HG03442 (cell line): ENCODE data around the gene TRIP10.
"Not testable (repeated sequence)": the region's sequence is repeated elsewhere in the genome, so short reads cannot be mapped to it uniquely, and the experiment has no call there.

Experiments used
- ATAC-seq: cut with Tn5 transposase; IDR thresholded peaks from one replicate; pipeline ENCODE4 v1.9.1; 2021; ENCODE audit warnings: mild to moderate bottlenecking, moderate library complexity; ENCODE audit not compliant: unreplicated experiment

TRIP10 gene

DNA sequence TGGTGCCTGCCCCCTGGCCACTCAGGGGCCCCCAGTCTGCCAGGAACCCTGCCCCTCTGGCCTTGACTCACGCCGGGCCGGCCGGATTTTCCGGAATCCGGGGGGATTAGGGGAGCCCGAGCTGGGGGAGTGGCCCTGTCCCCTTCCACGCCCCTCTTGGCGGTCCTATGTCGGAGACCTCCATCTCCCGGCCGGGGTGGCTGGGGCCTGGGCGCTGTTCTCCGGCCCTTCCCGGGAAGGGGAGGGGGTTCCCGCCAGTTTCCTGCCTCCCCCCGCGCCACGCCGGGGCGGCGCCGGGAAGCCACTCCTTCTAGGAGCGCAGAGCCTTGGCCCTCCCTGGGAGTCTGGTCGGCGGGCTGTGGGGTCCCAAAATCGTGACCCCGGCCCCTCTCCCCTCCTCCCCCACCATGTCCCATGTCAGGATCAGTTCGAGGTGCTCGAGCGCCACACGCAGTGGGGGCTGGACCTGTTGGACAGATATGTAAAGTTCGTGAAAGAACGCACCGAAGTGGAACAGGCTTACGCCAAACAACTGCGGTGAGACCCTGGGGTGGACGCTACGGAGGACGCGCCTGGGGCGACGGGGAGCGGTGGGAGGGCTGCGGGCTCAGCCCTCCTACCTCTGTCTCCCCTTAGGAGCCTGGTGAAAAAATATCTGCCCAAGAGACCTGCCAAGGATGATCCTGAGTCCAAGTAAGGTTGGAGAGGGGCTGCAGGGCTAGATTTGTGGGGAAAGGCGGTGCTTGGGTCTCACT, 1.3 kb downstream of the TRIP10 start:
- no peak for ATAC-seq

DNA sequence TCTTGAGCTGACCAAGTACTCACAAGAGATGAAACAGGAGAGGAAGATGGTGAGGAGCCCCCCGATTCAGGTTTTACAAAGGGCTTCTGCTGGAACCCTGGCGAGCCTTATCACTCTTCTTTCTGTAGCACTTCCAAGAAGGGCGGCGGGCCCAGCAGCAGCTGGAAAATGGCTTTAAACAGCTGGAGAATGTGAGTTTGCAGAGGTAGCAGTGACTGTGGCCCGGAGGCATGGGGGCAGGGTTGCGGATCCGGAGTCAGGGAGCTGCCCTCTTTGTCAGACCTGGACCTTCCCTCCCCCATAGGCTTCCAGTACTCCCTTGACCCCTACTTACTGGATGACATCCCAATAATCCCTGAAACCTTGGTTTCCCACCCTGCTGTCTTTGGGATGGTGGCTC, 3.6 kb downstream of the TRIP10 start:
- ATAC-seq = no peak

DNA sequence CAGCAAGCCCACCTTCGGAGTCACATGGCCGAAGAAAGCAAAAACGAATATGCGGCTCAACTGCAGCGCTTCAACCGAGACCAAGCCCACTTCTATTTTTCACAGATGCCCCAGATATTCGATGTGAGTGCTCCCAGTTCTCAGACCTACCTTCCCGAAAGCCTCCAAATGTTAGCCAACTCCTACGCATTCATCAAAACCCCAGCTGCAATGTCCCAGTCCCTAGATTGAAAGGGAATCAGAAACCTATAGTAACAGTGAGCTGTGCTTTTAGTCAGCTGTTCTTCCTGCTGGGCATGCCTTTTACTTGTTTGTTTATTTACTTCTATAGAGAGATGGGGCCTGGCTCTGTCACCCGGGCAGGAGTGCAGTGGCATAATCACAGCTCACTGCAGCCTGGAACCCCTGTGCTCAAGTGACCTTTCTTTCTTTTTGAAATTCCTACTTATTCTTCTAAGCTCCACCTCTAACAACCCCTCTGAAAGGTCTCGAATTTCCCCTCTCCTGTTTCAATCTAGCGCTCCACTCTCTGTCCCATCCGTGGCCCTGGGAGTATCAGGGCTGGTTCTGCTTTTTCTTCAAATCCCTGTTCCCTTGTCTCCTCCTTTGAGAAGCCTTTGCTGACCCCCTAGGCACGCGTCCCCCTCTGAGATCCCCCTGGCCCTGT, 4.4 kb downstream of the TRIP10 start:
- no peak for ATAC-seq

DNA sequence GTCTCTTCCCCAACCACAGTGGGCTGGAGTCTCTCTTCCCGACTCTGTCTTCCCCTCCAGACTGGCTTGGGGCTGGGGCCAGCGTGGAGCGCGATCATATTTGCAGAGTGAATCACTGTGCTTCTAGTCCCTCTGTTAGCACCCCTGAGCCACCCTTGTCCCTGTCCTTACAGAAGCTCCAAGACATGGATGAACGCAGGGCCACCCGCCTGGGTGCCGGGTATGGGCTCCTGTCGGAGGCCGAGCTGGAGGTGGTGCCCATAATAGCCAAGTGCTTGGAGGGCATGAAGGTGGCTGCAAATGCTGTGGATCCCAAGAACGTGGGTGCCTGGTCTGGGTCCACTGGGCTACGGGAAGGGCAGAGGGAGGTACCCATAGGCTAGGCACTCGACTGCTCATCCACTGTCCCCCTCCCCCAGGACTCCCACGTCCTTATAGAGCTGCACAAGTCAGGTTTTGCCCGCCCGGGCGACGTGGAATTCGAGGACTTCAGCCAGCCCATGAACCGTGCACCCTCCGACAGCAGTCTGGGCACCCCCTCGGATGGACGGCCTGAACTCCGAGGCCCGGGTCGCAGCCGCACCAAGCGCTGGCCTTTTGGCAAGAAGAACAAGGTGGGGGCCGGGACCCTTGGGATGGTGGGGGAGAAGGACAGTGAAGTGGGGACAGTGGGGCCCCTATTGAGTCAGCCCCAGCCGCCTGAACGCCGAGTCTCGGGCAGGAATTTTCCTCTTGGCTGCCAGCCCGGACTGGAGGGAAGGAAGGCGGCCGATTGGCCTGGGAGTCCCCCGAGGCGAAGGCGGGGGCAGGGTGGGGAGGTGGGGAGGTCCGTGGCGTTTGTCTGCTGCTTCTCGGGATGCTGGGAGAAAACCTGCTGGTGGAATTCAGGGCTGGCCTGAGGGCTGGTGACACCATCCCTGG, 5.2 kb downstream of the TRIP10 start:
- no peak for ATAC-seq

DNA sequence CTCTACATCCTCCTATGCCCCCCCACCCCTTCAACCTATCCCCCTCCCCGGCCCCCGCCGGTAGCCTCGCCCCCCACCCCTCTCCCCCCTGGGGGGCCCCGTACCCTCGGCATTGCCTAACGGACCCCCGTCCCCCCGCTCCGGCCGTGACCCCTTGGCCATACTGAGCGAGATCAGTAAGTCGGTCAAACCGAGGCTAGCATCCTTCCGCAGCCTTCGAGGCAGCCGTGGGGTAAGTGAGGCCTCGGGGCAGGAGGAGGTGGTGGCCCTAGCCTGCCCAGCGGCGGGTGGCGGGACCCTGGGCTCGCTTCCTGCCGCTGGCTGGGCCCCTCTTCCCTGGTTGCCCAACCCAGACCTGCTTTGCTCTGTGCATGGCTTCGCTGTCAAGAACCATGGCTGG, 6.5 kb downstream of the TRIP10 start:
- ATAC-seq = no peak

DNA sequence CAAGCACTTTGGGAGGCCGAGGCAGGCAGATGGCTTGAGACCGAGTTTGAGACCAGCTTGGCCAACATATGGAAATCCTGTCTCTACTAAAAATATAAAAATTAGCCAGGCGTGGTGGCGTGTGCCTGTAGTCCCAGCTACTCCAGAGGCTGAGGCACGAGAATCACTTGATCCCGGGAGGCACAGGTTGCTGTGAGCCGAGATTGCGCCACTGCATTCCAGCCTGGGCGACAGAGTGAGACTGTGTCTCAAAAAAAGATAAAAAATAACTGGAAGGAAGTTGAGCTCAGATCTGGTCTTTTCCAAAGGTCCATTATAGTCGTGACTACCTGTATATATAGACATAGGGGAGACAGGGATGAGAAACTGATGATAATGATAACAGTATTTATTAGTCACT, 9.1 kb downstream of the TRIP10 start:
- ATAC-seq = not testable (repeated sequence)

DNA sequence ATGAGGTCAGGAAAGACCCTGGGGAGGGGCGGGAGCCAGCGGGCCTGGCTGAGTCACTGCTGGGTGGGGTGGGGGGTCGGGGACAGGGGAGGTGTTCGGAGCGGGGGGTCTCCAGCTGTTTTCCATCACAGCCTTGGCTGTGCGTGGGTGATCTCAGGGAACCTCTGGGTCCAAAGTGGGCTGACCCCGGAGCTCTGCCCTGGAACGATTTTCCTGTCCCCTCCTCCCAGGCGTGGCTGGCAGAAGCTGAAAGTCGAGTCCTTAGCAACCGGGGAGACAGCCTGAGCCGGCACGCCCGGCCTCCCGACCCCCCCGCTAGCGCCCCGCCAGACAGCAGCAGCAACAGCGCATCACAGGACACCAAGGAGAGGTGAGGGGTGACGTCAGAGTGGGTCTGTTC, 10.6 kb downstream of the TRIP10 start:
- ATAC-seq = no peak

DNA sequence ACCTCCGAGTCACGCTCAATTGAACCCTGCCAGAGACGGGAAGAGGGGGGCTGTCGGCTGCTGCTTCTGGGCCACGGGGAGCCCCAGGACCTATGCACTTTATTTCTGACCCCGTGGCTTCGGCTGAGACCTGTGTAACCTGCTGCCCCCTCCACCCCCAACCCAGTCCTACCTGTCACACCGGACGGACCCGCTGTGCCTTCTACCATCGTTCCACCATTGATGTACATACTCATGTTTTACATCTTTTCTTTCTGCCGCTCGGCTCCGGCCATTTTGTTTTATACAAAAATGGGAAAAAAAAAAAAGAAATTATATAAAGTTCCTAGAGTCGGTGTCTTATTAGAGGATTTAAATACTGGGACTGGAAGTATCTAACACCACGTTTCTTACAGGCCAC, 11.7 kb downstream of the TRIP10 start:
- ATAC-seq = no peak

DNA sequence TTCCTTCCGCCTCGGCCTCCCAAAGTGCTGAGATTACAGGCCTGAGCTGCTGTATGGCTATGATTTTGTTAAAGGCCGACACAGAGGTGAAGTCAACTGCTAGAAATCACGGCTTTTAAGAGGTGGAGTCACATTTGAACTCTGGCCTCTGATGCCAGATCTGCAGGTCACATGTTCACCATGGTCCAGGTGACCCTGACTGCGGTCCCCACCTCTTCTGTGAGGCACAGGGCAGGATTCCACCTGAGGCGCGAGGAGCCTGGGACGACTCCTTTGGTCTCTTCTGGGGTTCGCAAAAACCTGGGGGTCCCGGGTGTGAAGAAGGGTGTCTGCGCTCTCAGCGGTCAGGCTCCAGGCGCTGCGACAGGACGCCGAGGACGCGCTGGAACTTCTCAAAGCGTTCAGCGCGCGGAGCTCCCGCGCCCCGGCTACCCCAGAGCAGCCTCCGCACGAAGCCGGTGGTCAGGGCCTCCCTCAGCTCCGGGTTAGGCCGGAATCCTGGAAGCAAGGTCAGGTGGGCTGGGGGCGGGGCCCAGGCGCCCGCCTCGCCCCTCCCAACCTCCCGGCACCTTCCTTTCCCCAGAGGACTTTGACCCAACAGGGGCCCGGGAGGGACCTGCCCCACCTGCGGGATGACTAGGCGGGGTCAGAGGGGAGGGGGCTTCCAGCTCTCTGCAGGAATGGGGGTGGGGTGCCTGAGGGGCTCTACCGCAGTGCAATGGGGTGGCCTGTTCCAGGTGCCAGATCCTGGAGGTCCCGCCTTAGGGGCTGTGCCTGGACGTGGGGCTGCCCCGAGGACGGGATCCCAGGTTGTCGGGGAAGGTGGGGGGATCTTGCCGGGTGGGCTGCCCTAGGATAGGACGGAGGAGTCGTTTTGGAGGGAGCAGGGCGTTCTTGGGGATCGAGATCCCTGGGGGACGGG, 13.0 kb downstream of the TRIP10 start:
- no peak for ATAC-seq

DNA sequence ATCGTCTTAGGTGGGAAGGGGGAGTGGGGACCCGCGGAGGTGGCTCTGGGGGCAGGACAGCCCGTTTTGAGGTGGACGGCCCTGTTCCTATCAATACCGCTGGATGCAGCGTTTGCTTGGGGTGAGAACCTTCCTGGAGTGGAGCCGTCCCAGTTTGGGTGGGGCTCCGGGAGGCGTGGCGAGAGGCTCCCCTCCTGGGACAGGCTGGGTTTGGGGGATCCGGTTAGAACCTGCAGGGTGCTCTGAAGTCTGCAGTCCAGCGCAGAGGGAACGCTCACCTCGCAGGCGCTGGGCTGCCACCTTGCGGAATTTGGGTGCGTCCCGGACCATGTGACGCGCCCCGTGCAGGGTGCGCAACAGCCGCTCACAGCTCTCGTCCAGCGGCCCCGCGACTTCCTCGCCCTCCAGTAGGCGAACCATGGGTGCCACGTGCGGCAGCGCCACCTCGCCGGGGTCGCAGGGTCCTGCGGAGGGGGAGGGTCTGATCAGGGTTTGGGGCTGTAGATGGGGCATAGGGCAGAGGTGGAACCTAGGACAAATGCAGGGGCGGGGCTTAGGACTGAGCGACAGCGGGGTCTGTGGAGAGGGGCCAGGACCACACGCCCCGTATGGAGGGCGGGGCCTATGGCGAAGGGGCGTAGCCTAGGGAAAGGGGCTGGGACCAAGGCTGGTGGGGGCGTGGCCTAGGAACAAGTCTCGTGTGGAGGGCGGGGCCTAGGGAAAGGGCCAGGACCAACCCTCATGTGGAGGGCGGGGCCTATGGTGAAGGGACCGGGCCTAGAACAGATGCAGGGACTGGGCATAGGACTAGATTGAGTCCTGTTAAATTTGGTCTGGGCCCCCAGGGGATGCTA, 13.9 kb downstream of the TRIP10 start:
- peak; percentile 69 for ATAC-seq

DNA sequence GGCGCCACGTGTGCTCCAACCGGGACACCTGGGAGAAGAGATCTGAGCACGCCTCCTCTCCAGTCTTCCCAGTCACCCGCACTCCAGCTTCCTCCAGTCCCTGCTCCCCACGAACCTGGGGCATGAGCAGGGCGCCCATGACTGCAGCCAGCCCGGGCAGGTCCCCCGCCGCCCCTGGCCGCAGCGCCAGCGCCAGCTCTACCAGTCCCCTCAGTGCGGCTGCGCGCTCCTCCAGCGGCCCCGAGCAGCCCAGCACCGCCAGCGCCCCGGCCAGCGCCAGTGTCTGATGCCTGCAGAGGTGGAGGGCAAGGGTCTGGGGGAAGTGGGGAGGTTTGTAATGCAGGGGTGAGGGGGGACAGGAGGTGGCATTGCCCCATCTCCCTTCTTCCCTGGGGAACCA, 14.7 kb downstream of the TRIP10 start:
- ATAC-seq = peak; percentile 8

DNA sequence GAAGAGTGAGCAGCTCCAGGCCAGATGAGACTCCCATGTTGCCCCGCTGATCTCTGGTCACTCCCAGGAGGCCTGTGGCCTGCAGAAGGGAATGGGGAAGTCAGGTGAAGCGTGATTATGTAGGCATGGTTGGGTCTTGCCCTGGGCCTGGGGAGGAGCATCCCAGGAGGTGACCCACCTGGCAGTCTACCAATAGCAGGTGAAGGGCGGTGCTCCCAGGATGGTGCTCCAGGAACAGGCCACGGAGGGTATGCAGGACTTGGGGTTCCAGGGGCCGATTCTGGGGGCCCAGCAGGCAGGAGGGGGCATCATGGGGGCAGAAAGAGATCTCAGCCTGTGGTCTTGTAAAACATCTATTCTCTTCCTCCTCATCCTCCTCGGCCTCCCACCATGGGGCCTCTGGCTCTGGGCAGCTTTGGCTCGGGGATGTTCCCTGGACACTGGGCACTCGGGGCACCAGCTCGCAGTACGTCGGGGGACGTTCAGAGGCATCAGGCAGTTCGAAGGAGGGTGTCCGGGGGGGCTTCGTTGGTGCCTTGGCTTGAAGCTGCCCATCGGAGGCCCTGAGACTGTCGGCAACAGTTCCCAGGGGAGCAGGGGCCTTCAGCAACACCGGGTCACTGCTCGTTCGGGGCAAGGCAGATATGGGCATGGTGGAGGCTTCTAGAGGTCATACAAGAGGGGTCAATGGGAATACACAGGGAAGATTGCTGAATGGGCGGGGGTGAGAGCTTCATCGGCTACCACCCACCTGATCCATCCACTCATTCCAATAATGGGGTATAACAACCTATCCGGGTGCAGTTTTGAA, 15.4 kb downstream of the TRIP10 start:
- ATAC-seq = no peak

DNA sequence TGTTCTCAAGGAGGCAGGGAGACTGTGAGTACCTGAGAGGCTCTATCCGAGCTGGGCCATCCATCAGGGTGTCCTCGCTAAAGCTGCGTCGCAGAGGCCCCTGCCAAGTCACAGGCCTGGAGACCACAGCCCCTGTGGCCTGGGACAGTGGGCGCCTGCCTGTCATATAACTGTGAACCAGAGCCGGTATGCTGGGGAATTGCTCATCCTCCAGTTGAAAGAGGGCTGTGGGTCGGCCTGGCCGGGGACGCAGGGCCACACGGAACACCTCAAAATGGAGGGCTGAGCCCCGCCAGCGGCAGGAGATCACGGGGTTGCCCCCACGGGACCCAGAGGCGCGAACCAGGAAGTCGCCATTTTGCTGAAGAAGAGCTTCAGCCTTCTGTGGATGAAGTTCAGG, 21.1 kb downstream of the TRIP10 start:
- no peak for ATAC-seq

DNA sequence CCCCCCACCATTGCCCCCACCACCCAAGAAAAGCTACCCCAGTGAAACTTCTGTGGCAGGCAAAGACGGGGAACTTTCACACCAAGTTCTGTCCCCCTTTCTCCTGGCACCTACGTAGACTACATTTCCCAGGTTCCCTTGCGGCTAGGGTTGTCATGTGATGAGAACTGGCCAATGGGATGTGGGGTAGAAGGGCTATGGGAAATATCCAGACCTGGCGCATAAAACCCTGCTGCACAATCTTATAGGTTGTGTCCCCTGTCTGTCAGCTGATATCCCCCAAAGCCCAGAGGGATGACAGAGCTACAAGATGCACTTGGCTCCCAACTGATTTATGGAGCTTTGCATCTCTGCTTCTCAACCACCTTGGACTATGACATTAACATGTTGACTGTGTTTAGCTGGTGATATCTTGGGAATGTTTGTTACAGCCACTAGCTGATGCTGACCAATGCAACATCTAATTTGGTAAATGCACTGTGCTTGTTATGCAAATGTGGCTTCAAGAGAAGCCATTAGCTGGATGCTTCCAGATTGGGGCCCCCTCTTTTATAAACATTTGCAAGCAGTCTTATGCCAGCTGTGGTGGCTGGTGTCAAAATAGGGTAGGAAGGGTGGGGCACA, 21.7 kb downstream of the TRIP10 start:
- no peak for ATAC-seq

DNA sequence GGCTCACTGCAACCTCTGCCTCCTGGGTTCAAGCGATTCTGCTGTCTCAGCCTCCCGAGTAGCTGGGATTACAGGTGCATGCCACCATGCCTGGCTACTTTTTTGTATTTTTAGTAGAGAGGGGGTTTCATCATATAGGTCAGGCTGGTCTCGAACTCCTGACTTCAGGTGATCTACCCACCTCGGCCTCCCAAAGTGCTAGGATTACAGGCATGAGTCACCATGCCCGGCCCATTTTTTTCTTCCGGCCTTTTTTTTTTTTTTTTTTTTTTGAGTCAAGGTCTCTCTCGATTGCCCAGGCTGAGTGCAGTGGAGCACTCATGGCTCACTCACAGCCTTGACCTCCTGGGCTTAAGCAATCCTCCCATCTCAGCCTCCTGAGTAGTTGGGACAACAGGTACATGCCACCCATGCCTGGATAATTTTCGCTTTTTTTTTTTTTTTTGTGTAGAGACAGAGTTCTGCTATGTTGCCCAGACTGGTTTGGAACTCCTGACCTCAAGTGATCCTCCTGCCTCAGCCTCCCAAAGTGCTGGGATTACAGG, 22.8 kb downstream of the TRIP10 start:
- not testable (repeated sequence) for ATAC-seq

DNA sequence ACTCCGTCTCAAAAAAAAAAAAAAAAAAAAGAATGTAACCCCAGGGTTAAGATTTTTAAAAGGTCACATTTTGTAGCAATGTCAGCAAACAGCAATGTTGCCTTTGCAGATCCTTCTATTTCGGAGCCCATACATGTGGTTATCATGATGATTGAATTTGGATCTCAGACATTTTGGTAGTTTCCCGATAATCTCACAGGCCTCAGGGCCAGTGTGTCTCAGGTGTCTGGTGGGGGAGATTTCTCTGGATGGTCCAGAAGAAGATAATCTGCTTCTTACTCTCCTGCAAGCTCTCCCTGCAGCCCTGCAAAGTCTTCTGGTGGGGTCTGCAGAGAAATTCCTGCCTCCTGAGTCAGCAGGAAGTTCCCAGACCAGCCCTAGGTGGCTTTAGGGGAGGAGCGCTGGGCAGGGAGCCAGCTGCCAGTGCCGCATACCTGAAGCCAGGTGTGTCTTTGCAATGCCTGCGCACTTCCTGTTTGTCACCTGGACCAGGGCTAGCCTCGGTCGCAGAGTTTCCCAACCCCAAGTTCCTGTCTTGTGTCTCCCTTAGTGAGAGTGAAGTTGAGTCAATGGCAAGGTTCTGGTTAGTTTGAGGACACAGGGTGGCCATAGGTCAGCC, 26.4 kb downstream of the TRIP10 start:
- ATAC-seq = no peak

DNA sequence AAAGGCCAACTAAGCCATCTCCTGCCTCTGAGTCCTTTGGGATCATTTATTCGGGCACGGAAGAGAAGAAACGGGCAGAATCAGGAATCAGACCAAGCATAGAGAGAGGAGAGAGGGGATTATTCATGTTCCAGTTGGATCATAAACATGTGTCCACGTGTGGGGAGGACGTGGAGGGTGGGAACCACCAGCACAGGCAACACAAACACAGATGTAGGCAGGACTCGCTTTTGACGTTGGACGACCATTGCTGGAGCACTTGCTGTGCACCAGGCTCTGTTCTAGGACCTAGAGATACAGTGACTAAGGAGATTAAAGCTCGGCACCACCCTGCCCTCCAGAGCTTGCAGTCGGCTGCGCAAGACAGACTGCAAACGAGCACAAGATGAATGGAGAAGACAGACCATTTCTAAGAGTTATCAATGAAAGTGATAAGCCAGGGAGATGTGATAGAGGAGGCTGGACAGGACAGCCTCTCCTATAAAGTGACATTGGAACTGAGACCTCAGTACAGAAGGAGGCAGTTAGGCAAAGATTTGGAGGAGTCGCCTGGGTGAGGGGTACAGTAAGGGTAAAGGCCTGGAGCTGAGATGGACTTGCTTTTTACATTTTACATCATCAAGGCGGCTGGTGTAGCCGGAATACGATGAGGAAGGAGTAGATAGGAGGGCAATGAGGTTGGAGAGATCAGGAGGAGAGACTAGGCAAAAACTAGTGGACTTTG, 27.0 kb downstream of the TRIP10 start:
- ATAC-seq = no peak
